K562 (cell line): Measurements from ENCODE around the gene SCGB1C2. TPM values are rescaled to one million over a fixed set of nuclear protein-coding genes. Genes with fewer than 3 reads are reported as not detected.

ENCODE experiments used
- ATAC-seq: fragments of 200-7000 bp; cut with Tn5 transposase; 3 replicates; pipeline ENCODE4 v1.9.1; 2020; ENCODE audit warnings: moderate library complexity
- BruUV-seq: library from RNA; stranded (reverse); fragments of 400-500 nt; replicated peaks from 2 replicates; lab custom pipeline; 2021; lab: Mats Ljungman, UMichigan
- CTCF ChIA-PET: fragments of 300-600 bp; formaldehyde crosslinking; extraction: SDS; loops from one replicate; lab custom pipeline; 2021; ENCODE audit warnings: low intra/inter-chr PET ratio; lab: Yijun Ruan, JAX
- POLR2A ChIA-PET: fragments of 300-600, 350-650 bp; sonication (Branson Sonifier 250); formaldehyde crosslinking; extraction: SDS; loops from one replicate; lab custom pipeline; 2021; ENCODE audit warnings: antibody characterized with exemption, inconsistent platforms; lab: Yijun Ruan, JAX
- DNase-seq, 4 experiments: peaks; one replicate each; pipeline versions ENCODE4 v3.0.0 to v3.0.0-alpha.2; 2011 to 2018; ENCODE audit warnings: low spot score in 3 of 4, mixed read lengths in 3 of 4; ENCODE audit errors: extremely low read depth in 1 of 4
- FAIRE-seq: peaks from 2 replicates; lab custom pipeline; 2011; peaks lifted over from hg19 to GRCh38; lab: Jason Lieb, UNC
- H2AFZ ChIP-seq: 2 replicates; pipeline ENCODE4 v1.6.0; 2011; ENCODE audit warnings: low read depth, low read length, control low read depth, inconsistent platforms
- H3K27ac ChIP-seq: fragments of 200-600 bp; 3 replicates; pipeline ENCODE4 v1.8.0; 2011; ENCODE audit warnings: low read depth, mild to moderate bottlenecking, control low read depth, inconsistent platforms, low read length, moderate library complexity, mixed read lengths; ENCODE audit errors: extremely low read depth
- H3K27me3 ChIP-seq, 2 experiments: fragments of 300-600 bp in 1 of 2; 2 replicates in 1 of 2; 3 replicates in 1 of 2; pipeline versions ENCODE4 v1.6.0 to v1.8.0; 2011; ENCODE audit warnings: inconsistent platforms in 2 of 2, low read length in 2 of 2, mild to moderate bottlenecking in 1 of 2, mixed read lengths in 1 of 2, moderate library complexity in 1 of 2; ENCODE audit not compliant: control insufficient read depth in 2 of 2, insufficient read depth in 2 of 2
- H3K36me3 ChIP-seq: fragments of 300-600 bp; 3 replicates; pipeline ENCODE4 v1.8.0; 2011; ENCODE audit warnings: mild to moderate bottlenecking, low read length, inconsistent platforms; ENCODE audit not compliant: control insufficient read depth, insufficient read depth
- H3K4me1 ChIP-seq, 2 experiments: fragments of 200-600 bp in 1 of 2; replicated peaks in 1 of 2; 2 replicates in 1 of 2; 3 replicates in 1 of 2; pipeline versions ENCODE4 v1.5.1 to v1.8.0; 2011; ENCODE audit warnings: inconsistent platforms in 2 of 2, low read length in 2 of 2, mild to moderate bottlenecking in 1 of 2, mixed read lengths in 1 of 2, moderate library complexity in 1 of 2; ENCODE audit not compliant: control insufficient read depth in 2 of 2, insufficient read depth in 2 of 2
- H3K4me2 ChIP-seq: 2 replicates; pipeline ENCODE4 v1.6.1; 2011; ENCODE audit warnings: low read length, control low read depth, inconsistent platforms, mixed read lengths; ENCODE audit not compliant: insufficient read depth
- H3K4me3 ChIP-seq: fragments of 200-600 bp; sonication (generic), shearing (Covaris generic); 2 replicates; pipeline ENCODE4 v1.5.1; 2016; ENCODE audit warnings: control low read depth, inconsistent platforms
- H3K79me2 ChIP-seq: fragments of 200-600 bp; 3 replicates; pipeline ENCODE4 v1.8.0; 2011; ENCODE audit warnings: low read length, inconsistent platforms; ENCODE audit not compliant: control insufficient read depth, insufficient read depth
- H3K9ac ChIP-seq, 2 experiments: 2 replicates each; pipeline versions ENCODE4 v1.6.0 to v1.6.1; 2011; ENCODE audit warnings: low read depth in 2 of 2, low read length in 2 of 2, control low read depth in 1 of 2, inconsistent platforms in 1 of 2, mild to moderate bottlenecking in 1 of 2, mixed read lengths in 1 of 2; ENCODE audit not compliant: insufficient read depth in 1 of 2
- H3K9me1 ChIP-seq: one replicate; pipeline ENCODE4 v1.6.0; 2011; ENCODE audit warnings: inconsistent platforms, mild to moderate bottlenecking, low read length, moderate library complexity; ENCODE audit not compliant: control insufficient read depth, insufficient read depth
- H3K9me3 ChIP-seq: replicated peaks from 2 replicates; pipeline ENCODE4 v1.5.1; 2011; ENCODE audit warnings: low read depth, low read length, inconsistent platforms; ENCODE audit not compliant: control insufficient read depth, insufficient read depth
- H4K20me1 ChIP-seq: replicated peaks from 2 replicates; pipeline ENCODE4 v1.6.1; 2011; ENCODE audit warnings: low read length, inconsistent platforms, mixed read lengths; ENCODE audit not compliant: control insufficient read depth, insufficient read depth
- ATF2 ChIP-seq: sonication (generic); formaldehyde crosslinking; IDR thresholded peaks from 2 replicates; pipeline ENCODE4 v1.8.1; 2022; ENCODE audit warnings: missing genetic modification reagents
- ILF3 ChIP-seq: fragments of 450-650 bp; IDR thresholded peaks from 2 replicates; pipeline ENCODE4 v1.6.1; 2018; ENCODE audit warnings: antibody characterized with exemption, mild to moderate bottlenecking, moderate library complexity, borderline replicate concordance
- MAZ ChIP-seq, 2 experiments: fragments of 450-650 bp in 1 of 2; sonication (generic) in 1 of 2; formaldehyde crosslinking; IDR thresholded peaks in 1 of 2; conservative IDR thresholded peaks in 1 of 2; 2 replicates each; pipeline versions ENCODE4 v1.4.0 to v1.5.0; 2020; ENCODE audit warnings: mild to moderate bottlenecking in 1 of 2, missing genetic modification reagents in 1 of 2
- NR2C1 ChIP-seq, 2 experiments: fragments of 450-650 bp; IDR thresholded peaks; 2 replicates each; pipeline ENCODE4 v1.6.1; 2017; ENCODE audit warnings: mild to moderate bottlenecking in 2 of 2, antibody characterized with exemption in 1 of 2, inconsistent platforms in 1 of 2, missing compliant biosample characterization in 1 of 2, missing genetic modification characterization in 1 of 2
- NUFIP1 ChIP-seq: fragments of 450-650 bp; IDR thresholded peaks from 2 replicates; pipeline ENCODE4 v1.6.1; 2018; ENCODE audit not compliant: partially characterized antibody
- ZNF696 ChIP-seq: fragments of 250-450 bp; sonication (Bioruptor Pico); conservative IDR thresholded peaks from 2 replicates; pipeline ENCODE4 v1.4.0; 2020; ENCODE audit warnings: mild to moderate bottlenecking, moderate library complexity
- WGBS: fragments of 100-300 bp; shearing (Covaris generic); methylation state at CpG from one replicate; pipeline ENCODE4 v1.1.6; 2016; ENCODE audit warnings: low coverage, mixed read lengths; ENCODE audit not compliant: insufficient coverage; ENCODE audit errors: missing lambda C conversion rate; 5-methylcytosine and 5-hydroxymethylcytosine counted together
- in situ Hi-C: fragments of 300-500 bp; cut with MboI; formaldehyde crosslinking; loops from 4 replicates; pipeline ENCODE4 v1.15.0; 2018; ENCODE audit warnings: inconsistent platforms, mixed read lengths
- intact Hi-C: fragments of 100-400 bp; cut with micrococcal nuclease; formaldehyde crosslinking; loops from 2 replicates; pipeline ENCODE4 v1.14.2; 2022
- polyA plus RNA-seq, 8 experiments: library from polyadenylated mRNA; depleted of rRNA in 4 of 8; stranded (reverse) in 5 of 8; unstranded in 3 of 8; fragments of >200 nt; fragmentation: Nextera tagmentation in 2 of 8; fragmentation: Illumina TruSeq in 1 of 8; extraction: Ambion mirVana in 2 of 8; extraction: Trizol in 1 of 8; gene quantifications; 2 replicates each; pipeline versions ENCODE4 v1.2.1 to v1.2.3, GENCODE V29; 2011 to 2014; ENCODE audit warnings: inconsistent platforms in 1 of 8, missing spikeins in 1 of 8
- total RNA-seq, 7 experiments: library from RNA; depleted of rRNA in 6 of 7; stranded (reverse); fragments of >200 nt in 6 of 7; fragmentation: Illumina TruSeq in 2 of 7; extraction: Trizol in 2 of 7; gene quantifications; 2 replicates each; pipeline versions ENCODE4 v1.2.1 to v1.2.3, GENCODE V29; 2011 to 2021; ENCODE audit warnings: low replicate concordance in 1 of 7

SCGB1C2 gene
- total and polyA plus RNA-seq, 9 of the 15 experiments (the other 6 are each of a cell fraction or from before 2014, with no cell fraction given), result not detected

- TF ChIP-seq ILF3 (no peak), NR2C1 (IDR thresholded peaks at IDR 0.05) (no peak), NR2C1 (tag; IDR thresholded peaks at IDR 0.05) (no peak), NUFIP1 (no peak)
Measured at GRCh38 chr17:151004-151403, 13.6 kb downstream of the SCGB1C2 start (continued).

GRCh38 chr17:151886-152859 is 14.8 kb downstream of the SCGB1C2 start:
- H3K9me1 ChIP-seq, result no peaks in the 10 kb centered on the region
- no peaks in the 10 kb centered on the region for H3K36me3 ChIP-seq
- H3K27me3 ChIP-seq, result peaks cover 0 to 34% of the 10 kb centered on the region in 2 experiments; a peak in 4 of 5 replicates
- no peak for ATAC-seq
- no peak overlapping the region for H3K4me3 ChIP-seq
- H3K9ac ChIP-seq, result no peak overlapping the region
- no peaks in the 10 kb centered on the region for H3K4me1 ChIP-seq
- no peak for FAIRE-seq
- no TSS peak for BruUV-seq
- POLR2A ChIA-PET, result interaction anchor here (1.3 kb wide), 1 partner anchor 10 kb away, joined by 4 read pairs; no protein-coding TSS in a partner anchor
- in situ Hi-C loops, result no loop called here
- intact Hi-C loops, result no loop called here
- CTCF ChIA-PET, result no interaction called here
- no peaks in the 10 kb centered on the region for H3K79me2 ChIP-seq
- H4K20me1 ChIP-seq, result no peaks in the 10 kb centered on the region
- no peaks in the 10 kb centered on the region for H3K9me3 ChIP-seq
- no peak overlapping the region for H2AFZ ChIP-seq
- no peak overlapping the region for H3K4me2 ChIP-seq
- under 1% methylated on average over 22 of the region's 26 CpGs for WGBS
- H3K27ac ChIP-seq, result no peak overlapping the region
- no peak for DNase-seq
- TF ChIP-seq ZNF696 (CRISPR knock-in tag) (no peak), MAZ (CRISPR knock-in tag; conservative IDR thresholded peaks at IDR 0.05 in 1 of 2, IDR thresholded peaks at IDR 0.05 in 1 of 2) (no peak), ATF2 (CRISPR knock-in tag) (no peak)
